IMR-90 (cell line): ENCODE results near the gene TPSB2. TPM values are rescaled to one million over a fixed set of nuclear protein-coding genes. Genes with fewer than 3 reads are reported as not detected.

ENCODE experiments used
- ATAC-seq: fragments of 200-7000 bp; cut with Tn5 transposase; 2 replicates; pipeline ENCODE4 v1.9.1; 2020; ENCODE audit warnings: low read depth, mild to moderate bottlenecking, moderate library complexity
- BruUV-seq: library from RNA; stranded (reverse); fragments of 400-500 nt; replicated peaks from 2 replicates; lab custom pipeline; 2021; lab: Mats Ljungman, UMichigan
- CTCF ChIA-PET: fragments of 300-600 bp; formaldehyde crosslinking; extraction: SDS; loops from one replicate; lab custom pipeline; 2021; ENCODE audit warnings: antibody characterized with exemption; lab: Yijun Ruan, JAX
- POLR2A ChIA-PET: fragments of 300-600 bp; sonication (Branson Sonifier 250); formaldehyde crosslinking; loops from one replicate; lab custom pipeline; 2022; ENCODE audit warnings: antibody characterized with exemption; ENCODE audit not compliant: unreplicated experiment; lab: Charles Lee
- DNase-seq: peaks from one replicate; pipeline ENCODE4 v3.0.0; 2013
- H2AFZ ChIP-seq: replicated peaks from 2 replicates; pipeline ENCODE3; 2013; ENCODE audit warnings: low read length, mild to moderate bottlenecking; ENCODE audit not compliant: poor library complexity
- H2AK5ac ChIP-seq: 2 replicates; pipeline ENCODE4 v1.6.1; 2013; ENCODE audit warnings: low read depth, low read length, inconsistent platforms
- H2AK9ac ChIP-seq: replicated peaks from 2 replicates; pipeline ENCODE3; 2013; ENCODE audit warnings: mild to moderate bottlenecking, low read depth, low read length, moderate library complexity; ENCODE audit not compliant: poor library complexity
- H2BK120ac ChIP-seq: 2 replicates; pipeline ENCODE4 v1.6.1; 2013; ENCODE audit warnings: low read depth, low read length, inconsistent platforms
- H2BK15ac ChIP-seq: 3 replicates; pipeline ENCODE4 v1.6.1; 2013; ENCODE audit warnings: low read depth, low read length, inconsistent platforms
- H2BK20ac ChIP-seq: 2 replicates; pipeline ENCODE4 v1.6.1; 2013; ENCODE audit warnings: low read depth, mild to moderate bottlenecking, inconsistent platforms, low read length, moderate library complexity
- H2BK5ac ChIP-seq: 2 replicates; pipeline ENCODE4 v1.6.1; 2013; ENCODE audit warnings: mild to moderate bottlenecking, low read depth, low read length, inconsistent platforms; ENCODE audit not compliant: poor library complexity, severe bottlenecking
- H3K14ac ChIP-seq: replicated peaks from 2 replicates; pipeline ENCODE4 v1.6.1; 2013; ENCODE audit warnings: low read depth, low read length, inconsistent platforms
- H3K18ac ChIP-seq: 2 replicates; pipeline ENCODE4 v1.6.1; 2013; ENCODE audit warnings: low read depth, low read length, control low read depth
- H3K23ac ChIP-seq: 2 replicates; pipeline ENCODE4 v1.6.1; 2013; ENCODE audit warnings: low read depth, low read length, inconsistent platforms
- H3K27ac ChIP-seq: 2 replicates; pipeline ENCODE4 v1.5.1; 2013; ENCODE audit warnings: mild to moderate bottlenecking, control low read depth, low read length; ENCODE audit not compliant: insufficient read depth
- H3K27me3 ChIP-seq: 2 replicates; pipeline ENCODE4 v1.6.1; 2013; ENCODE audit warnings: low read length; ENCODE audit not compliant: control insufficient read depth, insufficient read depth
- H3K36me3 ChIP-seq: 2 replicates; pipeline ENCODE4 v1.6.1; 2013; ENCODE audit warnings: low read length, mixed read lengths; ENCODE audit not compliant: control insufficient read depth, insufficient read depth
- H3K4ac ChIP-seq: 2 replicates; pipeline ENCODE4 v1.6.1; 2013; ENCODE audit warnings: low read depth, low read length, inconsistent platforms
- H3K4me1 ChIP-seq: 2 replicates; pipeline ENCODE4 v1.6.1; 2013; ENCODE audit warnings: low read length, mixed read lengths; ENCODE audit not compliant: control insufficient read depth, insufficient read depth
- H3K4me2 ChIP-seq: 2 replicates; pipeline ENCODE4 v1.6.1; 2013; ENCODE audit warnings: low read depth, mild to moderate bottlenecking, control low read depth, low read length, moderate library complexity
- H3K4me3 ChIP-seq: 2 replicates; pipeline ENCODE4 v1.5.1; 2013; ENCODE audit warnings: low read depth, mild to moderate bottlenecking, control low read depth, low read length, moderate library complexity; ENCODE audit not compliant: insufficient read depth
- H3K56ac ChIP-seq: 2 replicates; pipeline ENCODE4 v1.6.1; 2013; ENCODE audit warnings: low read length, inconsistent platforms; ENCODE audit not compliant: insufficient read depth; ENCODE audit errors: extremely low read depth
- H3K79me1 ChIP-seq, 2 experiments: 2 replicates each; pipeline ENCODE4 v1.6.1; 2013; ENCODE audit warnings: low read length in 2 of 2, inconsistent platforms in 1 of 2, low read depth in 1 of 2
- H3K9ac ChIP-seq: 2 replicates; pipeline ENCODE4 v1.6.1; 2013; ENCODE audit warnings: low read depth, low read length, control low read depth
- H3K9me1 ChIP-seq: 2 replicates; pipeline ENCODE4 v1.6.1; 2013; ENCODE audit warnings: low read length, inconsistent platforms; ENCODE audit not compliant: insufficient read depth
- H3K9me3 ChIP-seq: 2 replicates; pipeline ENCODE4 v1.6.1; 2013; ENCODE audit warnings: low read length; ENCODE audit not compliant: control insufficient read depth, insufficient read depth
- H4K20me1 ChIP-seq: 2 replicates; pipeline ENCODE4 v1.6.1; 2013; ENCODE audit warnings: low read length, inconsistent platforms; ENCODE audit not compliant: insufficient read depth
- H4K5ac ChIP-seq: 2 replicates; pipeline ENCODE4 v1.6.1; 2013; ENCODE audit warnings: mild to moderate bottlenecking, low read depth, low read length, control low read depth
- H4K8ac ChIP-seq, 2 experiments: 2 replicates each; pipeline ENCODE4 v1.6.1; 2013; ENCODE audit warnings: low read depth in 2 of 2, low read length in 2 of 2, control low read depth in 1 of 2, inconsistent platforms in 1 of 2
- H4K91ac ChIP-seq: 2 replicates; pipeline ENCODE4 v1.6.1; 2013; ENCODE audit warnings: low read depth, low read length, inconsistent platforms; ENCODE audit not compliant: insufficient read depth
- BHLHE40 ChIP-seq: fragments of 150-350 bp; IDR thresholded peaks from 2 replicates; pipeline ENCODE4 v1.6.1; 2016; ENCODE audit warnings: mild to moderate bottlenecking, low read depth, low read length
- CEBPB ChIP-seq: IDR thresholded peaks from 2 replicates; pipeline ENCODE4 v1.6.1; 2012; ENCODE audit warnings: low read depth, low read length, improper control_type of control experiment
- CHD1 ChIP-seq: IDR thresholded peaks from 2 replicates; pipeline ENCODE4 v1.6.1; 2012; ENCODE audit warnings: low read depth, low read length, improper control_type of control experiment
- FOS ChIP-seq: fragments of 150-350 bp; IDR thresholded peaks from 2 replicates; pipeline ENCODE4 v1.6.1; 2016; ENCODE audit warnings: low read depth, low read length
- MAFK ChIP-seq: IDR thresholded peaks from 2 replicates; pipeline ENCODE4 v1.6.1; 2012; ENCODE audit warnings: low read depth, low read length, improper control_type of control experiment
- MAZ ChIP-seq: IDR thresholded peaks from 2 replicates; pipeline ENCODE4 v1.6.1; 2012; ENCODE audit warnings: low read depth, mild to moderate bottlenecking, low read length, improper control_type of control experiment, moderate library complexity, borderline replicate concordance
- MXI1 ChIP-seq: IDR thresholded peaks from 2 replicates; pipeline ENCODE4 v1.6.1; 2012; ENCODE audit warnings: low read depth, mild to moderate bottlenecking, low read length, moderate library complexity, borderline replicate concordance
- NFE2L2 ChIP-seq: fragments of 150-350 bp; IDR thresholded peaks from 2 replicates; pipeline ENCODE4 v1.6.1; 2016; ENCODE audit warnings: low read depth, mild to moderate bottlenecking, low read length
- POLR2A ChIP-seq: IDR thresholded peaks from 2 replicates; pipeline ENCODE4 v1.6.1; 2012; ENCODE audit warnings: mild to moderate bottlenecking, low read depth, low read length
- RAD21 ChIP-seq: IDR thresholded peaks from 2 replicates; pipeline ENCODE4 v1.6.1; 2012; ENCODE audit warnings: low read length, improper control_type of control experiment
- RCOR1 ChIP-seq: IDR thresholded peaks from 2 replicates; pipeline ENCODE4 v1.6.1; 2012; ENCODE audit warnings: mild to moderate bottlenecking, low read length, improper control_type of control experiment; ENCODE audit not compliant: insufficient replicate concordance
- RFX5 ChIP-seq: IDR thresholded peaks from 2 replicates; pipeline ENCODE4 v1.8.0; 2012; ENCODE audit warnings: low read depth, mild to moderate bottlenecking, low read length, moderate library complexity
- SMC3 ChIP-seq: fragments of 150-350 bp; IDR thresholded peaks from 2 replicates; pipeline ENCODE4 v1.6.1; 2016; ENCODE audit warnings: low read depth, mild to moderate bottlenecking, antibody characterized with exemption, low read length, moderate library complexity
- USF2 ChIP-seq: fragments of 150-350 bp; IDR thresholded peaks from 2 replicates; pipeline ENCODE4 v1.6.1; 2017; ENCODE audit warnings: mild to moderate bottlenecking, antibody characterized with exemption, low read length, low read depth
- WGBS, 2 experiments: methylation state at CpG; one replicate each; pipeline versions ENCODE4 v1.1.5 to v1.1.7; 2013; ENCODE audit warnings: missing lambda C conversion rate in 2 of 2; ENCODE audit not compliant: insufficient read length in 1 of 2; ENCODE audit errors: extremely low coverage in 2 of 2; 5-methylcytosine and 5-hydroxymethylcytosine counted together
- dilution Hi-C: fragments of 300-500 bp; cut with HindIII; formaldehyde crosslinking; loops from one replicate; pipeline ENCODE4 v1.14.3; 2018; ENCODE audit warnings: low sequenced_read_pairs; ENCODE audit not compliant: unreplicated experiment
- in situ Hi-C: fragments of 300-500 bp; cut with MboI; formaldehyde crosslinking; loops from 3 replicates; pipeline ENCODE4 v1.14.3; 2019; ENCODE audit warnings: low sequenced_read_pairs, inconsistent platforms, mixed read lengths
- intact Hi-C: fragments of 100-400 bp; cut with micrococcal nuclease; formaldehyde crosslinking; loops from 2 replicates; pipeline ENCODE4 v1.10.0; 2022
- polyA plus RNA-seq, 3 experiments: library from polyadenylated mRNA; depleted of rRNA; stranded (reverse); fragments of >200 nt; gene quantifications; 2 replicates each; pipeline ENCODE4 v1.2.3, GENCODE V29; 2012; ENCODE audit warnings: low replicate concordance in 1 of 3
- total RNA-seq: library from RNA; depleted of rRNA; stranded (reverse); fragments of >200 nt; gene quantifications from 2 replicates; pipeline ENCODE4 v1.2.3, GENCODE V29; 2012
- TF ChIP-seq, protein P1 (sequence below): fragments of 150-350 bp; IDR thresholded peaks from 2 replicates; pipeline ENCODE4 v1.6.1; 2016; ENCODE audit warnings: low read depth, mild to moderate bottlenecking, low read length, moderate library complexity, borderline replicate concordance

Gene TPSB2
- total and polyA plus RNA-seq, 2 of the 4 experiments (the other 2 are of a cell fraction) = not detected

DNA sequence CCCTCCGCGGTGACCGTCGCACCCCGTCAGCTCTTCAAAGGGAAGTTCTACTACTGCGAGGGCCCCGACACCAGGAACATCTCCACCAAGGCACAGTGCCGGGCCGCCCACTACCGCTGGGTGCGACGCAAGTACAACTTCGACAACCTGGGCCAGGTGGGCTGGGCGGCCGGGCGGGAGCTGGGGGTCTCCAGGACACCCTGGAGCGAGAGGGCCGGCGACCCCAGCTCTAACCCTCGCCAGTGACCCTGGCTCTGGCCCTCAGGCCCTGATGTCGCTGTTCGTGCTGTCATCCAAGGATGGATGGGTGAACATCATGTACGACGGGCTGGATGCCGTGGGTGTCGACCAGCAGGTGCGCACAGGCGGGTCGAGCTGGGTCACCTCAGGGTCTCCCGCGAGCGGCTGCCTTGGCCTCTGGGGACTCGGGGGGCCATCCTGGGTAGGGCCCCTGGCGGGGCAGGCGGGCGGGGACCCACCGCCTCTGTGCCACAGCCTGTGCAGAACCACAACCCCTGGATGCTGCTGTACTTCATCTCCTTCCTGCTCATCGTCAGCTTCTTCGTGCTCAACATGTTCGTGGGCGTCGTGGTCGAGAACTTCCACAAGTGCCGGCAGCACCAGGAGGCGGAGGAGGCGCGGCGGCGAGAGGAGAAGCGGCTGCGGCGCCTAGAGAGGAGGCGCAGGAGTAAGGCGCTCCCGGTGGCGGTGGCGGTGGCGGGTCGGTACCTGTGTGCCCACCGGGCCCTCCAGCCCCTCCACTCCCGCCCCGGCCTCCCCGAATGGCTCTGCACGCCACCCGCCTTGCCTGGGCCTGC, 18.3 kb downstream of the TPSB2 start:
- no peak overlapping the region for H2BK20ac ChIP-seq
- H2BK5ac ChIP-seq = no peak overlapping the region
- no peaks in the 10 kb centered on the region for H3K27me3 ChIP-seq
- BruUV-seq = no TSS peak
- no peaks in the 10 kb centered on the region for H3K79me1 ChIP-seq
- ChIA-PET CTCF (no interaction called here), POLR2A (no interaction called here)
- no peak overlapping the region for H3K14ac ChIP-seq
- in situ Hi-C loops (loop anchor here (25.0 kb wide), 1 partner anchor 399 kb away; the partner anchor contains the start of gene GNG13), dilution Hi-C loops (no loop called here), intact Hi-C loops (no loop called here)
- H4K8ac ChIP-seq = no peak overlapping the region
- H3K9me3 ChIP-seq = no peaks in the 10 kb centered on the region
- no peak overlapping the region for H4K91ac ChIP-seq
- H3K9ac ChIP-seq = no peak overlapping the region
- H3K36me3 ChIP-seq = peaks cover 2% of the 10 kb centered on the region; the same call in 1 of the 2 replicates
- no peak for ATAC-seq
- no peaks in the 10 kb centered on the region for H3K4me1 ChIP-seq
- no peak overlapping the region for H4K5ac ChIP-seq
- H2BK15ac ChIP-seq = no peak overlapping the region
- H3K4ac ChIP-seq = no peak overlapping the region
- H2AK9ac ChIP-seq = no peak overlapping the region
- H3K4me3 ChIP-seq = no peak overlapping the region
- DNase-seq = no peak
- no peak overlapping the region for H2AFZ ChIP-seq
- no peaks in the 10 kb centered on the region for H4K20me1 ChIP-seq
- no peak overlapping the region for H3K4me2 ChIP-seq
- H2BK120ac ChIP-seq = no peak overlapping the region
- no peak overlapping the region for H3K27ac ChIP-seq
- H3K56ac ChIP-seq = no peak overlapping the region
- no peak overlapping the region for H3K18ac ChIP-seq
- H2AK5ac ChIP-seq = no peak overlapping the region
- H3K23ac ChIP-seq = no peak overlapping the region
- WGBS, 2 experiments = 89% methylated on average over 17 of the region's 65 CpGs; no CpG with 5 or more reads in 1 of the 2 experiments
- no peaks in the 10 kb centered on the region for H3K9me1 ChIP-seq
- no peak for TF ChIP-seq MAZ
- no peak for TF ChIP-seq FOS
- TF ChIP-seq CHD1 = no peak
- no peak for TF ChIP-seq CEBPB
- no peak for TF ChIP-seq SMC3
- TF ChIP-seq RCOR1 = no peak
- TF ChIP-seq POLR2A = no peak
- no peak for TF ChIP-seq NFE2L2
- TF ChIP-seq RAD21 = no peak
- TF ChIP-seq USF2 = no peak
- no peak for TF ChIP-seq MXI1
- TF ChIP-seq MAFK = no peak
- TF ChIP-seq RFX5 = no peak
- TF ChIP-seq BHLHE40 = no peak
- TF ChIP-seq, protein P1, sequence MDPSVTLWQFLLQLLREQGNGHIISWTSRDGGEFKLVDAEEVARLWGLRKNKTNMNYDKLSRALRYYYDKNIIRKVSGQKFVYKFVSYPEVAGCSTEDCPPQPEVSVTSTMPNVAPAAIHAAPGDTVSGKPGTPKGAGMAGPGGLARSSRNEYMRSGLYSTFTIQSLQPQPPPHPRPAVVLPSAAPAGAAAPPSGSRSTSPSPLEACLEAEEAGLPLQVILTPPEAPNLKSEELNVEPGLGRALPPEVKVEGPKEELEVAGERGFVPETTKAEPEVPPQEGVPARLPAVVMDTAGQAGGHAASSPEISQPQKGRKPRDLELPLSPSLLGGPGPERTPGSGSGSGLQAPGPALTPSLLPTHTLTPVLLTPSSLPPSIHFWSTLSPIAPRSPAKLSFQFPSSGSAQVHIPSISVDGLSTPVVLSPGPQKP = no peak
